GM23248 (cell line): ENCODE results near the gene PRPF38B. TPM values are rescaled to one million over a fixed set of nuclear protein-coding genes. Genes with fewer than 3 reads are reported as not detected.
A peak's percentile ranks its signal among the peaks of the same experiment; 100 is the strongest.

Source experiments
- DNase-seq: peaks from one replicate; pipeline ENCODE4 v3.0.0-alpha.2; 2015
- H2AFZ ChIP-seq: fragments of 200-600 bp; sonication (generic); 2 replicates; pipeline ENCODE4 v1.6.1; 2016; ENCODE audit warnings: antibody characterized with exemption
- H3F3A ChIP-seq: fragments of 200-600 bp; sonication (generic); 2 replicates; pipeline ENCODE4 v1.6.1; 2016; ENCODE audit warnings: mild to moderate bottlenecking, antibody characterized with exemption, mixed run types; ENCODE audit not compliant: insufficient read depth
- H3K27ac ChIP-seq: fragments of 200-600 bp; sonication (generic); 2 replicates; pipeline ENCODE4 v1.5.1; 2016; ENCODE audit warnings: mild to moderate bottlenecking
- H3K27me3 ChIP-seq: fragments of 200-600 bp; sonication (generic); replicated peaks from 2 replicates; pipeline ENCODE4 v1.6.1; 2016; ENCODE audit warnings: mild to moderate bottlenecking; ENCODE audit not compliant: insufficient read depth
- H3K36me3 ChIP-seq: fragments of 200-600 bp; sonication (generic); 2 replicates; pipeline ENCODE4 v1.6.1; 2016; ENCODE audit warnings: low read depth, mild to moderate bottlenecking
- H3K4me1 ChIP-seq: fragments of 200-600 bp; sonication (generic); 2 replicates; pipeline ENCODE4 v1.6.1; 2016; ENCODE audit warnings: mild to moderate bottlenecking; ENCODE audit not compliant: insufficient read depth
- H3K4me2 ChIP-seq: fragments of 200-600 bp; sonication (generic); one replicate; pipeline ENCODE4 v1.6.1; 2016; ENCODE audit warnings: mild to moderate bottlenecking; ENCODE audit not compliant: unreplicated experiment
- H3K4me3 ChIP-seq: fragments of 200-600 bp; sonication (generic); 2 replicates; pipeline ENCODE4 v1.5.1; 2016; ENCODE audit warnings: mild to moderate bottlenecking
- H3K79me2 ChIP-seq: fragments of 200-600 bp; sonication (generic); 2 replicates; pipeline ENCODE4 v1.6.1; 2016; ENCODE audit warnings: mild to moderate bottlenecking; ENCODE audit not compliant: insufficient read depth
- H3K9ac ChIP-seq: fragments of 200-600 bp; sonication (generic); 2 replicates; pipeline ENCODE4 v1.6.1; 2016; ENCODE audit warnings: mild to moderate bottlenecking
- H3K9me2 ChIP-seq: fragments of 200-600 bp; sonication (generic); 2 replicates; pipeline ENCODE4 v1.6.1; 2016; ENCODE audit warnings: mixed run types, mild to moderate bottlenecking, moderate library complexity; ENCODE audit not compliant: insufficient read depth
- H3K9me3 ChIP-seq: fragments of 200-600 bp; sonication (generic); one replicate; pipeline ENCODE4 v1.6.1; 2017; ENCODE audit warnings: low read depth
- H4K20me1 ChIP-seq: fragments of 200-600 bp; sonication (generic); 2 replicates; pipeline ENCODE4 v1.6.0; 2016; ENCODE audit not compliant: insufficient read depth
- EZH2 ChIP-seq: fragments of 200-600 bp; sonication (generic); IDR thresholded peaks from 2 replicates; pipeline ENCODE4 v1.6.1; 2018; ENCODE audit warnings: antibody characterized with exemption, mild to moderate bottlenecking; ENCODE audit not compliant: insufficient read depth, poor library complexity, severe bottlenecking
- EZH2phosphoT487 ChIP-seq: fragments of 200-600 bp; sonication (generic); IDR thresholded peaks from 2 replicates; pipeline ENCODE4 v1.6.1; 2018; ENCODE audit warnings: antibody characterized with exemption, moderate library complexity, mild to moderate bottlenecking, low read depth; ENCODE audit not compliant: insufficient read depth
- WGBS, 2 experiments: methylation state at CpG; one replicate each; pipeline ENCODE4 v1.1.6; 2015 to 2017; ENCODE audit warnings: low lambda C conversion rate in 2 of 2, low coverage in 1 of 2; ENCODE audit errors: missing lambda C conversion rate in 2 of 2; 5-methylcytosine and 5-hydroxymethylcytosine counted together
- in situ Hi-C: fragments of 300-500 bp; cut with MboI; formaldehyde crosslinking; loops from 2 replicates; pipeline ENCODE4 v1.15.0; 2020
- polyA plus RNA-seq: library from polyadenylated mRNA; unstranded; fragments of >200 nt; fragmentation: Nextera tagmentation; extraction: Ambion mirVana; gene quantifications from 2 replicates; pipeline ENCODE4 v1.2.1, GENCODE V29; 2016
- total RNA-seq: library from RNA; depleted of rRNA; stranded (reverse); fragments of >200 nt; shearing (Covaris generic); gene quantifications from 2 replicates; pipeline ENCODE4 v1.2.3, GENCODE V29; 2014; rRNA removed

Gene PRPF38B
- total and polyA plus RNA-seq, 2 experiments from 2014 or later = 10.9 to 25.6 TPM

- 88 to 100% methylated on average over 1 of the region's 1 CpG for WGBS, 2 experiments
- TF ChIP-seq EZH2phosphoT487 (no peak), EZH2 (no peak)
- H3K9me2 ChIP-seq = no peaks in the 10 kb centered on the region
- no peaks in the 10 kb centered on the region for H3K9me3 ChIP-seq
- DNase-seq = peak; percentile 24
- peaks cover 19% of the 10 kb centered on the region for H3K36me3 ChIP-seq
- in situ Hi-C loops = no loop called here
- peaks cover 11% of the 10 kb centered on the region for H3F3A ChIP-seq
- no peaks in the 10 kb centered on the region for H3K27me3 ChIP-seq
- H3K9ac ChIP-seq = no peak overlapping the region
- H3K4me1 ChIP-seq = peaks cover 15% of the 10 kb centered on the region
- H3K79me2 ChIP-seq = peaks cover 78% of the 10 kb centered on the region
- no peak overlapping the region for H3K27ac ChIP-seq
- H3K4me2 ChIP-seq = no peak overlapping the region
- no peak overlapping the region for H2AFZ ChIP-seq
- no peaks in the 10 kb centered on the region for H4K20me1 ChIP-seq
- no peak overlapping the region for H3K4me3 ChIP-seq
These were observed 58.5 kb downstream of the PRPF38B start for GRCh38 chr1:108750476-108751181.

Other genes with a start within 250 kb of the PRPF38B start
- not detected in 2 replicates for gene NBPF6, start 242.0 kb upstream of the PRPF38B start, total RNA-seq
- not detected in 2 replicates for gene NBPF6, start 242.0 kb upstream of the PRPF38B start, polyA plus RNA-seq
- gene EEIG2, start 132.2 kb upstream of the PRPF38B start, total RNA-seq = 5.4 and 6.4 TPM in 2 replicates
- 0.70 and 1.0 TPM in 2 replicates for gene EEIG2, start 132.2 kb upstream of the PRPF38B start, polyA plus RNA-seq
- gene HENMT1, start 31.2 kb upstream of the PRPF38B start, total RNA-seq = 2.4 and 7.2 TPM in 2 replicates
- 6.3 and 7.6 TPM in 2 replicates for gene HENMT1, start 31.2 kb upstream of the PRPF38B start, polyA plus RNA-seq
- not detected in 2 replicates for gene FNDC7, start 20.6 kb downstream of the PRPF38B start, total RNA-seq
- not detected in 2 replicates for gene FNDC7, start 20.6 kb downstream of the PRPF38B start, polyA plus RNA-seq
- gene STXBP3, start 54.4 kb downstream of the PRPF38B start, total RNA-seq = 26.8 and 42.3 TPM in 2 replicates
- gene STXBP3, start 54.4 kb downstream of the PRPF38B start, polyA plus RNA-seq = 43.7 and 46.4 TPM in 2 replicates
- gene AKNAD1, start 164.8 kb downstream of the PRPF38B start, total RNA-seq = not detected in 2 replicates
- gene AKNAD1, start 164.8 kb downstream of the PRPF38B start, polyA plus RNA-seq = not detected in 2 replicates
- 18.2 and 19.6 TPM in 2 replicates for gene GPSM2, start 184.7 kb downstream of the PRPF38B start, total RNA-seq
- gene GPSM2, start 184.7 kb downstream of the PRPF38B start, polyA plus RNA-seq = 13.6 and 15.5 TPM in 2 replicates